ENCODE measurements around the gene CYREN.

DNA sequence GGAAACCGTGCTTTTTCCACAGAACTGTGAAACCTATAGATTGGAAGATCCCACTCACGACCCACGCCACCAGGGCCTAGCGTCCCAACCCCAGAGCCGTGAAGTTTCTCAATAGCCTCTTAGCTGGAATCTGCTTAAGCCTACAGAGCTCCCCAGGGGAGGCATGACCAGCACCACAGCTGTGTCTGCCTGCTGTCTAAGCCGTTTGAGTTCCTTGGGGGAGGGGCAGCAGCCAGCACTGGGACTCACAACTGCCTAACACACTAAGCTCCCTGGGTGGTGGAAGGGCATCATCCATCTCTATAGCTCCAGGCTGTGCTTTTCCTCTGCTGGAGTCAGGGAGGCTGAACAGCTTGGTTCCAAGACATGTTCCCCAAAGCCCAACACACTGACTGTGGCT lies 48.6 kb downstream of the CYREN start:
- TF ChIP-seq, protein P1, sequence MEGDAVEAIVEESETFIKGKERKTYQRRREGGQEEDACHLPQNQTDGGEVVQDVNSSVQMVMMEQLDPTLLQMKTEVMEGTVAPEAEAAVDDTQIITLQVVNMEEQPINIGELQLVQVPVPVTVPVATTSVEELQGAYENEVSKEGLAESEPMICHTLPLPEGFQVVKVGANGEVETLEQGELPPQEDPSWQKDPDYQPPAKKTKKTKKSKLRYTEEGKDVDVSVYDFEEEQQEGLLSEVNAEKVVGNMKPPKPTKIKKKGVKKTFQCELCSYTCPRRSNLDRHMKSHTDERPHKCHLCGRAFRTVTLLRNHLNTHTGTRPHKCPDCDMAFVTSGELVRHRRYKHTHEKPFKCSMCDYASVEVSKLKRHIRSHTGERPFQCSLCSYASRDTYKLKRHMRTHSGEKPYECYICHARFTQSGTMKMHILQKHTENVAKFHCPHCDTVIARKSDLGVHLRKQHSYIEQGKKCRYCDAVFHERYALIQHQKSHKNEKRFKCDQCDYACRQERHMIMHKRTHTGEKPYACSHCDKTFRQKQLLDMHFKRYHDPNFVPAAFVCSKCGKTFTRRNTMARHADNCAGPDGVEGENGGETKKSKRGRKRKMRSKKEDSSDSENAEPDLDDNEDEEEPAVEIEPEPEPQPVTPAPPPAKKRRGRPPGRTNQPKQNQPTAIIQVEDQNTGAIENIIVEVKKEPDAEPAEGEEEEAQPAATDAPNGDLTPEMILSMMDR (IDR thresholded peaks at IDR 0.05 in 8 of 11, conservative IDR thresholded peaks at IDR 0.05 in 3 of 11), result no peak
- no peak for TF ChIP-seq POLR2A (IDR thresholded peaks at IDR 0.05)
